Measurements from ENCODE around the gene DOP1A. TPM values are rescaled to one million over a fixed set of nuclear protein-coding genes. Genes with fewer than 3 reads are reported as not detected.
A peak's percentile ranks its signal among the peaks of the same experiment; 100 is the strongest.

Gene DOP1A
- polyA plus RNA-seq, 1 of the 3 experiments (the other 2 are of a cell fraction): 3.4 TPM

- TF ChIP-seq, protein P1, sequence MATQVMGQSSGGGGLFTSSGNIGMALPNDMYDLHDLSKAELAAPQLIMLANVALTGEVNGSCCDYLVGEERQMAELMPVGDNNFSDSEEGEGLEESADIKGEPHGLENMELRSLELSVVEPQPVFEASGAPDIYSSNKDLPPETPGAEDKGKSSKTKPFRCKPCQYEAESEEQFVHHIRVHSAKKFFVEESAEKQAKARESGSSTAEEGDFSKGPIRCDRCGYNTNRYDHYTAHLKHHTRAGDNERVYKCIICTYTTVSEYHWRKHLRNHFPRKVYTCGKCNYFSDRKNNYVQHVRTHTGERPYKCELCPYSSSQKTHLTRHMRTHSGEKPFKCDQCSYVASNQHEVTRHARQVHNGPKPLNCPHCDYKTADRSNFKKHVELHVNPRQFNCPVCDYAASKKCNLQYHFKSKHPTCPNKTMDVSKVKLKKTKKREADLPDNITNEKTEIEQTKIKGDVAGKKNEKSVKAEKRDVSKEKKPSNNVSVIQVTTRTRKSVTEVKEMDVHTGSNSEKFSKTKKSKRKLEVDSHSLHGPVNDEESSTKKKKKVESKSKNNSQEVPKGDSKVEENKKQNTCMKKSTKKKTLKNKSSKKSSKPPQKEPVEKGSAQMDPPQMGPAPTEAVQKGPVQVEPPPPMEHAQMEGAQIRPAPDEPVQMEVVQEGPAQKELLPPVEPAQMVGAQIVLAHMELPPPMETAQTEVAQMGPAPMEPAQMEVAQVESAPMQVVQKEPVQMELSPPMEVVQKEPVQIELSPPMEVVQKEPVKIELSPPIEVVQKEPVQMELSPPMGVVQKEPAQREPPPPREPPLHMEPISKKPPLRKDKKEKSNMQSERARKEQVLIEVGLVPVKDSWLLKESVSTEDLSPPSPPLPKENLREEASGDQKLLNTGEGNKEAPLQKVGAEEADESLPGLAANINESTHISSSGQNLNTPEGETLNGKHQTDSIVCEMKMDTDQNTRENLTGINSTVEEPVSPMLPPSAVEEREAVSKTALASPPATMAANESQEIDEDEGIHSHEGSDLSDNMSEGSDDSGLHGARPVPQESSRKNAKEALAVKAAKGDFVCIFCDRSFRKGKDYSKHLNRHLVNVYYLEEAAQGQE (IDR thresholded peaks at IDR 0.05; ENCODE audit: low read depth, low read length): no peak
- TF ChIP-seq, protein P2, sequence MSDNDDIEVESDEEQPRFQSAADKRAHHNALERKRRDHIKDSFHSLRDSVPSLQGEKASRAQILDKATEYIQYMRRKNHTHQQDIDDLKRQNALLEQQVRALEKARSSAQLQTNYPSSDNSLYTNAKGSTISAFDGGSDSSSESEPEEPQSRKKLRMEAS (IDR thresholded peaks at IDR 0.05; ENCODE audit: low read depth): no peak
- TF ChIP-seq, protein P3, sequence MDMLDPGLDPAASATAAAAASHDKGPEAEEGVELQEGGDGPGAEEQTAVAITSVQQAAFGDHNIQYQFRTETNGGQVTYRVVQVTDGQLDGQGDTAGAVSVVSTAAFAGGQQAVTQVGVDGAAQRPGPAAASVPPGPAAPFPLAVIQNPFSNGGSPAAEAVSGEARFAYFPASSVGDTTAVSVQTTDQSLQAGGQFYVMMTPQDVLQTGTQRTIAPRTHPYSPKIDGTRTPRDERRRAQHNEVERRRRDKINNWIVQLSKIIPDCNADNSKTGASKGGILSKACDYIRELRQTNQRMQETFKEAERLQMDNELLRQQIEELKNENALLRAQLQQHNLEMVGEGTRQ (IDR thresholded peaks at IDR 0.05; ENCODE audit: borderline replicate concordance, low read depth, low read length): no peak
Measured at GRCh38 chr6:83198486-83199172, 131.2 kb downstream of the DOP1A start (continued).

- H3K79me2 ChIP-seq (ENCODE audit: insufficient read depth): peaks cover 5% of the 10 kb centered on the region
- peak overlapping the region in 1 of 2 experiments; percentile 57; a peak in 2 of 4 replicates for H3K27ac ChIP-seq (ENCODE audit: low read depth in 2 of 2, low read length in 1 of 2)
- H3K9me2 ChIP-seq: no peaks in the 10 kb centered on the region
- H3K9me3 ChIP-seq: no peaks in the 10 kb centered on the region
- peaks cover 16 to 27% of the 10 kb centered on the region in 2 experiments for H3K36me3 ChIP-seq (replicated peaks in 1 of 2; ENCODE audit: control insufficient read depth in 1 of 2, insufficient read depth in 2 of 2, low read length in 1 of 2)
- no peaks in the 10 kb centered on the region for H3K27me3 ChIP-seq (ENCODE audit: insufficient read depth)
- TF ChIP-seq GATA2 (CRISPR knock-in tag; IDR thresholded peaks at IDR 0.05): no peak
- no peak for TF ChIP-seq MEF2A (IDR thresholded peaks at IDR 0.05; ENCODE audit: borderline replicate concordance, low read depth)
- TF ChIP-seq CHD2 (IDR thresholded peaks at IDR 0.05; ENCODE audit: low read length, partially characterized antibody): no peak
- no peak for TF ChIP-seq SMC3 (IDR thresholded peaks at IDR 0.05; ENCODE audit: low read depth, low read length)
- no peak overlapping the region for H3K4me2 ChIP-seq
- no peak overlapping the region for H2AFZ ChIP-seq (ENCODE audit: low read depth)
- ChIA-PET POLR2A (no interaction called here), CTCF (interaction anchor here (1.5 to 7.7 kb wide), 3 partner anchors 13 to 313 kb away, joined by 3 to 69 read pairs (median 8); partner anchors contain the start of genes DOP1A, PRSS35 and UBE3D)
- H3K9ac ChIP-seq: no peak overlapping the region
- WGBS (ENCODE audit: low lambda C conversion rate): 90% methylated on average over 5 of the region's 5 CpGs
- peaks cover 5 to 20% of the 10 kb centered on the region in 2 experiments; a peak in 3 of 4 replicates for H3K4me1 ChIP-seq (ENCODE audit: control insufficient read depth in 1 of 2, insufficient read depth in 2 of 2, low read depth in 1 of 2, low read length in 1 of 2)
- H3K4me3 ChIP-seq (ENCODE audit: low read depth in 2 of 2, low read length in 1 of 2): no peak overlapping the region
- peaks cover 21% of the 10 kb centered on the region for H3F3A ChIP-seq (replicated peaks; ENCODE audit: insufficient read depth)
- DNase-seq: no peak
- H4K20me1 ChIP-seq (ENCODE audit: insufficient read depth): no peaks in the 10 kb centered on the region
Measured at GRCh38 chr6:83199173-83199862, 131.8 kb downstream of the DOP1A start.

Measured in SK-N-SH (cell line).